EL (cell line): ENCODE data around the gene UBR7.
"Not testable (repeated sequence)": the region's sequence is repeated elsewhere in the genome, so short reads cannot be mapped to it uniquely, and the experiment has no call there.

Experiments
- DNase-seq: peaks from one replicate; pipeline ENCODE4 v3.0.0-alpha.2; 2016

The UBR7 gene

DNA sequence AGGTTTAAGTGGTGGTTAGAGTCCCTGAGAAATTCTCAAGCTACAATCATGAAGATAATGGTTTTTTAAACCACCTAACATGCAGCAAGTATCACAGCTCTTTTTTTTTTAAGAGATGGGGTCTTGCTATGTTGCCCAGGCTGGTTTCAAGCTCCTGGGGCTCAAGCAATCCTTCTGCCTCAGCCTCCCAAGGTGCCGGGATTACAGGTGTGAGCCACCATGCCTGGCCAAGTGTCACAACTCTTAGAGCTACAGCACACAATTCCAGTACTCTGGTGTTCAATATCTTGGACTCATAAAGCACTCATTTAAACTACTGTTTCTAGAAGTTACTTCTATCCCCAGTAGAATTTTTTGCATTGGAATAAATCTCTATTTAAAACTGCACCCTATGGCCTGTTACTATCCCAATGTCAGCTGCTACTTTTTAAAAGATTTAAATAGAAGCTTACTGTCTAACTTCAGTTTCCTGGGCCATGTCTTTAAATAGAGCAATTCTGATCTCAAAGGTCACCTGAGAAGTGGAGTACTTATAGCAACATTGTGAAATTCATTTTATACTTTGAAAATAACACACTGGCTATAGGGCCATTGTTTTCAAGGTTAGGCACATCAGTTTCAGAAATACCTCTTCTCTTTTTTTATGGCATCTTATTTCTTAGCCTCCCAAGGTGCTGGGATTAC is 11.6 kb upstream of the UBR7 start:
- no peak for DNase-seq

DNA sequence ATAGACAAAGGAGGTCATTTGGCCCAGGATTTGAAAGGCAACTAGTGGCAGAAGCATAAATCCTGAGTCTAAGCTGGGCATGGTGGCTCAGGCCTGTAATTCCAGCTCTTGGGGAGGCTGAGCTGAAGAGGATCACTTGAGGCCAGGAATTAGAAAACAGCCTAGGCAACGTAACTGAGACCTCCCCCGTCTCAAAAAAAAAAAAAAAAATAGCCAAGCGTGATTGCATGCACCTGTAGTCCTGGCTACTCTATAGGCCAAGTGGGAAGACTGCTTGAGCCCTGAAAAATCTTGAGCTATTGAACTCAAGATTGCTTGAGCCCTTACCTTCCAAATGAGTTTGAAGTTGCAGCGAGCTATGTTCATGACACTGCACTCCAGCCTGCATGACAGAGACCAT is 8.0 kb upstream of the UBR7 start:
- no peak for DNase-seq

DNA sequence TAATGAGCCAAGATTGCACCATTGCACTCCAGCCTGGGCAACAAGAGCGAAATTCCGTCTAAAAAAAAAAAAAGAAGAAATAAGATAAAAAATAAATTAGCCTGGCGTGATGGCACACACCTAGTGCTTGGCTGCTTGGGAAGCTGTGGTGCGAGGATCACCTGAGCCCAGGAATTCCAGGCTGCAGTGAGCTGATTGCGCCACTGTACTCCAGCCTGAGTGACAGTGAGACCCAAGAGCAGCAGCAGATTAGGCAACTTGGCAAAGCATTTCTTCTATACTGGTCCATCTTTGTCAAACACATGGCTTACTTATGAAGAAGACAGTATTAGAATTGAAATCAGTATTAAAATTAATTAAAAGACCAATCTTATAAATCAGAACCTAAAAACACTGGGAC is 6.5 kb upstream of the UBR7 start:
- no peak for DNase-seq

DNA sequence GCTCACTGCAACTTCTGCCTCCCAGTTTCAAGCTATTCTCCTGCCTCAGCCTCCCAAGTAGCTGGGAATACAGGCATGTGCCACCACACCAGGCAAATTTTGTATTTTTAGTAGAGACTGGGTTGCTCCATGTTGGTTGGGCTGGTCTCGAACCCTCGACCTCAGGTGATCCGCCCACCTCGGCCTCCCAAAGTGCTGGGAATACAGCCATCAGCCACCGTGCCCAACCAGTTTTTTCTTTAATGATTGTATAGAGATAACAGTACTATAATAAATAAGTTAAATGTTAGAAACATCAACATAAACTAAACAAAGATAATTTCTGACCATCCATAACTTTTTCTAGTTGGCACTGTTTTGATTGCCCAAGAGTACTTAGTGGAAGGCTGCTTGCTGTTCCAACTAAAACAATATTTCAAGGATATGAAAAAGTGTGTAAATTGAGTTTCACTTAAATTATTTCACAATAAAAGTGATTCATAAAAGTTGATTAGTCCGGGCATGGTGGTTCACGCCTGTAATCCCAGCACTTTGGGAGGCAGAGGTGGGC is 5.8 kb upstream of the UBR7 start:
- no peak for DNase-seq

- peak; percentile 76 for DNase-seq
These were observed 632 bp downstream of the UBR7 start for GRCh38 chr14:93207468-93208308.

DNA sequence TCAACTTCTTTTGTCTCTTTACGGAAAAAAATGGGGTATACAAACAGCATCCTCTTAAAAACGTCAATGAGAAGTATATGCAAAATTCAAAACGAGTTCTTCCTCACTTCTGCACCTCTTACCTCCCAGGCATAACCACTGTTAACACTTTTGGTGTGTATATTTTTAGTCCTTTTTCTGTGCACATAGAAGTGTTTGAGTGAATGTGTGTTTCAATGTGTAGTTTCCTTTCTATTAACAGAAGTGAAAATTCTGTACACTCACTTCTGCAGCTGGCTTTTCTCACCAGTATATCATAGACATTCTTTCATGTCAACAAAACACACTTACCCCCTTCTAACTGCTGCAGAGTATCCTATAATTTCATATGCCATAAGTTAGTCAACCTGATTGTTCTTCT is 5.4 kb downstream of the UBR7 start:
- no peak for DNase-seq

DNA sequence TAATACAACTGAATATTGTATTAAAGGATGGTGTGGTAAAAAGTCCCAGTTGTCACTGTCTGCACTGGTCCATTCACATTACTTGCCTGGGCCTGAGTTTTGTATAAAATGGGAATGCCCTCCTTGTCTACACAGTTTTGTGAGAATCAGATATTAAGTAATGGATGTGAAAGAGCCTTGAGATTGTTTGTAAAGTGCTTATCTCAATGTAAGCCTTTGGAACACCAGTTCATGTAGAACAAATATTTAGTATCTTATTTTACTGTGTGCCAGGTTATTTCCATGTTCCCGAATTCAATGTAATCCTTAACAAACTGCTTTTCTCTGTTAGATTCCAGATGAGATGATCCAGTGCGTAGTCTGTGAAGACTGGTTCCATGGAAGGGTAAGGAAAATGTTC is 7.5 kb downstream of the UBR7 start:
- DNase-seq: no peak

- DNase-seq: peak; percentile 47
These were observed 12.2 kb downstream of the UBR7 start for GRCh38 chr14:93219103-93219726.

DNA sequence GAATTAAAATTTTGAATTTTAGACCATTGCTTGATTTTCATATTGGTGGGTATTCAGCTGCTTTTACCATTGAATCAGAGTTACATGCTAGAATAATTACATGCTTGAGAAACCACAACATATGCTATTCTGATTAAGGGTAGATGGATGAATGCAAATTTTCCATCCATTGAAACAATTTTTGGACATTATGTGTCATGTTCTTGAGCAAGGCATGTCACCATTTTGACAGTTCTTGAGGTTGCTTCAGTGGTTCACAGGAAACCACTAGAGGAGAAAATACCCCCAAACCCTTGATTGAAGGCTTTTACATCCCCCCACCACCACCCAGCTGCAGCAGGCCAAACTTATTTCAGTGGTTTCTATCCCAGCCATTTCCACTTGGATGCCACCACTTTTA is 13.5 kb downstream of the UBR7 start:
- no peak for DNase-seq

DNA sequence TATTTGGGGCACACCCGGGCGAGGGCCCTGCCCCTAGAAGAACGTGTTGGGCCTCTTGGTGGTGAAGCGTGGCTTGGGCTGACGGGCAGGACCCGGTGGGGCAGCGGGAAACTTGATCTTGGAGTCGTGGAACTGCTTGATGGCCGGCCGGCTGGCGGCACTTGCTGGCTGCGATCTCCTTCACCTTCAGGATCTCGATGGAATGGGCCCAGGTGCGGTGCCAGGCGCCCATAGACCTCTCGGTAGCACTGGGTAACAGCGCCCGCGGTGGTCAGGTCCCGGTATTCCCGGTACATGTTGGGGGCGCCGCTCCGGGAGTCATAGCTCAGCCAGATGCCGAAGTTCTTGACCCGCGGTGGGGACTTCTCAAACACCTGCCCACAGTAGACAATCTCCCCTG is 16.5 kb downstream of the UBR7 start:
- DNase-seq: no peak

DNA sequence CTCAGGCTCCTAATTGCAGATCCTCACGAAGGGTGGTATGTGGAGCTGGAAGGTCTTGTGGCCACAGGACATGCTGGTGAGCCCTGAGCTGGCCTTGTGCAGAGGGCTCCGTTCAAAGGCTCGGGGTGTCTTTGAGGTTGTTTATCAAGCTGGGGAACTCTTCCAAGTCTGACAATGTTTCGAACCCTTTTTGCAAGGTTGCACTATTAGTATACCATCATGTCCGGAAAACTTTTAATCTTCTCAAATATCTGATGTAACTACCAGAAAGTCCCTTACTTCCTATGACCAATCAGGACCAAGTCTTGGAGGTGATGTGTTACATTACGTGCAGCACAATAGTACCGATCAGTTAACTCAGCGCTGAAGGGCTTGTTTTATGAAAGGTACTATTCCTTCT is 21.5 kb downstream of the UBR7 start:
- DNase-seq: no peak

DNA sequence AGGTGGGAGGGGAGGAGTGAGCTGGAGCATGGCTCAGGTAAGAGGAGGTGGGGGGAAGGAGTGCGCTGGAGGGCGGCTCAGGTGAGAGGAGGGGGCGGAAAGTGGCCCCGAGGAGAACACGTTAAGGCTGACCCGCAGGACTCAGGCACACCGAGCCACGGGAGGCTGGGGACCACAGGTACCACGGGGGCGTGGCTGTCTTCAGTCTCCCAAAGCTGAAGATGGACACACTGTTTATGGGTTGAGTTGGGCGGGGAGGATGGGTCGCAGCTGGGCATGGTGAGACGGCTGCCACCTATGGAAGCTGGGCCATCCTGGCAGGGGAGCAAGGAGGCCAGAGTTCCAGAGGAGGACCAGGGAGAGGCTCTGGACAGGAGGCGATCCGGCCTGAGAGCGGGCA is 23.5 kb downstream of the UBR7 start:
- no peak for DNase-seq

- DNase-seq: peak; percentile 59
These were observed 24.3 kb downstream of the UBR7 start for GRCh38 chr14:93231129-93231979.

GRCh38 chr14:93232159-93232558 is 25.1 kb downstream of the UBR7 start:
- no peak for DNase-seq

DNA sequence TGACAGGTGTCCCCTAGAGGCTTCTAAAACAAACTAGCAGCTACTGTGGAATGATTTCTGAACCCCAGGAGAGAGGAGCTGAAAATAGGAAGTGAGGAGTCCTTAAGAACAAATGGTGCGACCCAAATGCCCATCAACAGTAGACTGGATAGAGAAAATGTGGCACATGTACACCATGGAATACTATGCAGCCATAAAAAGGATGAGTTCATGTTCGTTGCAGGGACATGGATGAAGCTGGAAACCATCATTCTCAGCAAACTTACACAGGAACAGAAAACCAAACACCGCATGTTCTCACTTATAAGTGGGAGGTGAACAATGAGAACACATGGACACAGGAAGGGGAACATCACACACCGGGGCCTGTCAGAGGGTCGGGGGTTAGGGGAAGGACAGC is 26.0 kb downstream of the UBR7 start:
- DNase-seq: not testable (repeated sequence)

- peak; percentile 87 for DNase-seq
These were observed 27.7 kb downstream of the UBR7 start for GRCh38 chr14:93234798-93235197.

- DNase-seq: peak; percentile 85
These were observed 33.0 kb downstream of the UBR7 start for GRCh38 chr14:93239869-93240677.

- DNase-seq: no peak
These were observed 33.6 kb downstream of the UBR7 start for GRCh38 chr14:93240678-93241000.

- no peak for DNase-seq
These were observed 38.8 kb downstream of the UBR7 start for GRCh38 chr14:93245764-93246420.

GRCh38 chr14:93246534-93246933 is 39.5 kb downstream of the UBR7 start:
- no peak for DNase-seq

- DNase-seq: no peak
These were observed 42.2 kb downstream of the UBR7 start for GRCh38 chr14:93249128-93249831.
